Measurements from ENCODE around the gene CCDC71L.

DNA sequence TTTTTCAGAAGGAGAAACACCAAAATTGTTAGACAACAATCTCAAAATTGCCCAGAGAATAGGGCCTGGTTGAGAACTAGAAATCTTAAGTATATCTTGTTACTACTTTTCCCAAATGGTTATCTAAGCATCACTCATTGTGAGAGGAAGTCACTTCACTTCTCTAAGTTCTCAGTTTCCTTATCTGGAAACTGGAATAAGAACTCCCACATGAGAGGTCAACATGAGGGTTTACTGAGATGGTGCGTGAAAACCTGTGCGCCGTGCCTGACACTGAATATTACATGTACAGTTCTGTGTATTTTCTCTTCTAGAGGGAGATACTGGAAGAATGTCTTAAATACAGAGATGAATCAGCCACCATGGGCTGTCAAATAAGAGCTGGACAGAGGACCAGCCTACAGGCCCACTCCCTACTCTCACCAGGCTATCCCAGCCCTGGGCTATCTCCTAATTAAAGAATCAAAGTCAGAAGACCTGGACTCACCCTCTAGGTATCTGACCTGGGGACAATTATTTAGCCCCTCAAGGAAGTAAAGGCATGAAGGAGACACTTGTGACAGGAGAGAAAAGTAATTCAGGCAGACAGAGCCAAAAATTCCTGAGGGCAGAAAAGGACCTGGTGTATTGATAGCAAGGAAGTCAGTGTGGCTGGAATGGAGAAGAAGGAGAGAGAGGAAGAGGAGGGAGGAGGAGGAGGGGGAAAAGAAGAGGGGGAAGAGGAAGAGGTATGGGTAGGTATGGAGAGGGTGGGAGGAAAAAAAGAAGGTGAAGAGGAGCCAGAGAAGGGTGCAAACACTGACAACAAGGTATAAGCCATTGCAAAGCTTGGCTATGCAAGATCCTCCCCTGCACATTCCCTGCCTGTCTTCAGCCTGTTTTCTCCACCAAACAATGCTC, 44.9 kb downstream of the CCDC71L start:
- TF ChIP-seq POLR2A (IDR thresholded peaks at IDR 0.05) = no peak
- TF ChIP-seq, protein P1, sequence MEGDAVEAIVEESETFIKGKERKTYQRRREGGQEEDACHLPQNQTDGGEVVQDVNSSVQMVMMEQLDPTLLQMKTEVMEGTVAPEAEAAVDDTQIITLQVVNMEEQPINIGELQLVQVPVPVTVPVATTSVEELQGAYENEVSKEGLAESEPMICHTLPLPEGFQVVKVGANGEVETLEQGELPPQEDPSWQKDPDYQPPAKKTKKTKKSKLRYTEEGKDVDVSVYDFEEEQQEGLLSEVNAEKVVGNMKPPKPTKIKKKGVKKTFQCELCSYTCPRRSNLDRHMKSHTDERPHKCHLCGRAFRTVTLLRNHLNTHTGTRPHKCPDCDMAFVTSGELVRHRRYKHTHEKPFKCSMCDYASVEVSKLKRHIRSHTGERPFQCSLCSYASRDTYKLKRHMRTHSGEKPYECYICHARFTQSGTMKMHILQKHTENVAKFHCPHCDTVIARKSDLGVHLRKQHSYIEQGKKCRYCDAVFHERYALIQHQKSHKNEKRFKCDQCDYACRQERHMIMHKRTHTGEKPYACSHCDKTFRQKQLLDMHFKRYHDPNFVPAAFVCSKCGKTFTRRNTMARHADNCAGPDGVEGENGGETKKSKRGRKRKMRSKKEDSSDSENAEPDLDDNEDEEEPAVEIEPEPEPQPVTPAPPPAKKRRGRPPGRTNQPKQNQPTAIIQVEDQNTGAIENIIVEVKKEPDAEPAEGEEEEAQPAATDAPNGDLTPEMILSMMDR (IDR thresholded peaks at IDR 0.05) = no peak

All from tibial nerve (tissue), 3 donors.